Activated CD8-positive, alpha-beta T cell treated with anti-CD3 and anti-CD28 coated beads, Interleukin-2, amount 10 ng/mL, durations not matched to agents 7 days and 5 days (primary cell): ENCODE results near the gene FCAMR. TPM values are rescaled to one million over a fixed set of nuclear protein-coding genes. Genes with fewer than 3 reads are reported as not detected.
A peak's percentile ranks its signal among the peaks of the same experiment; 100 is the strongest.

ENCODE experiments used
- ATAC-seq: fragments of 150-1000 bp; cut with Tn5 transposase; one replicate; pipeline ENCODE4 v1.10.0; 2021; ENCODE audit warnings: moderate library complexity
- CTCF ChIA-PET: fragments of 350-600 bp; sonication (Branson Sonifier 250); formaldehyde crosslinking; loops from one replicate; lab custom pipeline; 2021; ENCODE audit warnings: antibody characterized with exemption; lab: Charles Lee
- POLR2A ChIA-PET: fragments of 350-600 bp; sonication (Branson Sonifier 250); formaldehyde crosslinking; loops from one replicate; lab custom pipeline; 2021; ENCODE audit warnings: antibody characterized with exemption; lab: Charles Lee
- DNase-seq: peaks from one replicate; pipeline ENCODE4 v3.0.0-alpha.2; 2020
- H3K27ac Mint-ChIP-seq: one replicate; pipeline ENCODE4 v1.8.0; 2021; ENCODE audit warnings: mild to moderate bottlenecking, mixed read lengths
- H3K27me3 Mint-ChIP-seq: one replicate; pipeline ENCODE4 v1.8.0; 2021; ENCODE audit warnings: low read depth, mixed read lengths
- H3K36me3 Mint-ChIP-seq: one replicate; pipeline ENCODE4 v1.8.0; 2021; ENCODE audit warnings: low read depth, mixed read lengths
- H3K4me1 Mint-ChIP-seq: one replicate; pipeline ENCODE4 v1.8.0; 2021; ENCODE audit warnings: low read depth, mixed read lengths
- H3K4me3 Mint-ChIP-seq: one replicate; pipeline ENCODE4 v1.8.0; 2021; ENCODE audit warnings: mild to moderate bottlenecking, mixed read lengths
- H3K9me3 Mint-ChIP-seq: one replicate; pipeline ENCODE4 v1.8.0; 2022; ENCODE audit warnings: mixed read lengths; ENCODE audit not compliant: insufficient read depth
- total RNA-seq, 2 experiments: library from RNA; stranded (reverse); gene quantifications; one replicate each; pipeline ENCODE4 v1.2.3, GENCODE V29; 2021

Gene FCAMR
- total RNA-seq, 2 experiments from 2014 or later: not detected

DNA sequence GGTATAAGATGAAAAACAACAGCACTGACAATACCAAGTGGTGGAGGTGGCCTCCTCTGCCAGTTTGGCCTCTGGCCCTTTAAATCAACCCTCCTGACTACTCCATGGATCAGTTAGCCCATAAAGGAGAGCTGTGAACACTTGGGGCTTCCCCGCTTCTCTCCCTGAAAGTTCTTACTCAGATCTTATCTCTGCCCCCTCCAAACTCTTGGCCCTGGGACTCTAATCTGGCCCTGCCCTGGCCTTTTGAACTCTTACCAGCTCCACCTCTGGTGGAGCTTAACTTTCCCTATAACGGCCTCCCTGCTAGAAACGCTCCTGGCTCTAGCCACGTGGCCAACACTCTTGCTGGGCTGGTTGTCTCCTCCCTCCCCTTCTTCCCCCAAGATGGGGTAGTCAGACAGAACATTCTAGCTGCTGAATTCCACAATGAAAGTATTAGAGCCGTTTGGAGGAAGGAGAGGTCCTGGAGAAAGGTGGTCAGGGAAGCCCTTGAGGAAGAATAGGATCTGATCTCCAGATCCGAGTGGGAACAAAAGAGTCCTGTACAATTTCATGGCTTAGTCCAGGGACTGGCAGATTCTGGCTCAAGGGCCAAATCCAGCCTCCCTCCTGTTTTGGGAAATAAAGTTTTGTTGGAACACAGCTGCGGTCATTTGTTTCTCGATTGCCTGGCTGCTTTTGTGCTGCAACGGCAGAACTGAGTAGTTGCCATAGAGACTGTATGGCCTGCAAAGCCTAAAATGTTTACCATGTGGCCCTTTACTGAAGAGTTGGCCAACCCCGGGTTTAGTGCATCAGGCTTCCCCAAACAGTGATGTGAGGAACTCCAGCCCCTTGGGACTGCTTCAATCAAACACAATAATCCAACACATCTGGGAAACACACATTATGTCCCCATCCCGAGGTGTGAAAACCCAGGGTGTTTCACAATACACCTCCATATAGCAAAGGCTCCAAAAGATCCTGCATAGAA lies 14.5 kb downstream of the FCAMR start:
- Mint-ChIP-seq H3K27me3 (no peaks in the 10 kb centered on the region), H3K27ac (no peak overlapping the region), H3K9me3 (no peaks in the 10 kb centered on the region), H3K4me1 (peaks cover 13% of the 10 kb centered on the region), H3K36me3 (no peaks in the 10 kb centered on the region), H3K4me3 (no peak overlapping the region)
- DNase-seq (no peak), ATAC-seq (no peak)
- ChIA-PET CTCF (interaction anchor here (1.0 to 2.9 kb wide), 3 partner anchors 23 to 94 kb away, joined by 4 to 15 read pairs (median 6); no protein-coding TSS in a partner anchor), POLR2A (no interaction called here)

DNA sequence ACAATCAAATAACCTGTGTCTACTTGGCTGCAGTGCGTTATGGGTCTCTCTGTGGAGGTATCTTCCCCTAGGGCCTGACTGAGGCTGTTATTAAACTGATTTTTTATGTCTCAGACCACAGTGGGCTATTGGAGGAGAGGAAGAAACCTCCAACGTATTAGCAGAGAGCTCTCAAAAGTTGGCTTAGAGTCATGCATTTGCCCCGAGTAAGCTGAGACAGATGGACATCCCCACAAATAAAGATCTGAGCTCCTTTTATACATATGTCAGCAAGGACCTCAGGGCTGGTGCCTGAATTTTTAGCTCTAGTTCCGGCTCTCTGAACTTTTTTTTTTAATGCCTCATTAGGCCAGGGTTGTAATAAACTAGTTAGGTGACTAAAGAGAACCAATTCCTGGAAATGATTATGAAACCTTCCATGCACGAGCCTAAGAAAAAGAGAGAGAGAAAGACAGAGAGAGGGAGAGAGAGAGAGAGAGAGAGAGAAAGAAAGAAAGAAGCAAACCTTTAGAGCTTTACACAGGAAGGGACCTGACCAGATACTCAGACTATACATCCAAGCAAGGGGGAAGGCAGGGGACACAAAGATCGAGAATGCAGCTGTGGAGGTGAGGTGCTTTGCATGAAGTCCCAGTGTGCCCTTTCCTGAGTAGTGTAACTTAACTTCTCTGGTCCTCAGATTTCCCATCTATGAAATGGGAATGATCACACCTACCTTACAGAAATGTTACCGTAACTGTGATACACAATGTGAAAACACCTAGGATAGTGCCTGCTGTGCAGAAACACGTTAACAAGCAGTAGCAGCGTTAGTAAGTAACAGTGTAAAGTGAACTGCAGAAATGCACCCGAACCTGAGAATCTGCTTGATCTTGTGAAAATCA lies 15.6 kb downstream of the FCAMR start:
- peaks cover 13% of the 10 kb centered on the region for H3K4me1 Mint-ChIP-seq
- DNase-seq (no peak), ATAC-seq (no peak)
- H3K9me3 Mint-ChIP-seq: peaks cover 5% of the 10 kb centered on the region
- no peak overlapping the region for H3K27ac Mint-ChIP-seq
- H3K4me3 Mint-ChIP-seq: no peak overlapping the region
- CTCF ChIA-PET: interaction anchor here (0.6 to 2.9 kb wide), 9 partner anchors 19 to 342 kb away, joined by 3 to 15 read pairs (median 6); no protein-coding TSS in a partner anchor
- H3K27me3 Mint-ChIP-seq: peaks cover 3% of the 10 kb centered on the region
- POLR2A ChIA-PET: interaction anchor here (0.7 to 1.2 kb wide), 2 partner anchors 11 to 36 kb away, joined by 3 to 4 read pairs; no protein-coding TSS in a partner anchor
- no peaks in the 10 kb centered on the region for H3K36me3 Mint-ChIP-seq

DNA sequence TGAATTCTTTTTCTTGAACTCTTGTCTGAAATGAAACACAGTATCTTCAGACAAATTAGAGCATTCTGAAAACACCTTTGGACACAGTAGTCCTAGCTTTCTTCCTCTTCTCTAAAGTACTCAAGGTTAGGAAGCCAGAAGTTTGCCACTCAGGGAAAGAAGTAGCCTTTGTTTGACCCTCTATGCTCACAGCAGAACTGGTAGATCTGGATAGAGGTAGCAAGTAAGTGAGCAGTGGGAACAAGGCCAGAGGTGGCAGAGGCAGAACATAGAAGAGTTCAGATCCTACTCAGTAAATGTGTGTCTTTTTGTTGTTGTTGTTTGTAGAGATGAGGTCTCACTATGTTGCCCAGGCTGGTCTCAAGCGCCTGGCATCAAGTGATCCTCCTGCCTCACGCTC lies 16.6 kb downstream of the FCAMR start:
- no peak for ATAC-seq
- POLR2A ChIA-PET: interaction anchor here (0.7 kb wide), 1 partner anchor 216 kb away, joined by 3 read pairs; no protein-coding TSS in a partner anchor
- Mint-ChIP-seq H3K9me3 (peaks cover 5% of the 10 kb centered on the region), H3K27me3 (peaks cover 8% of the 10 kb centered on the region), H3K4me3 (no peak overlapping the region), H3K27ac (peak overlapping the region; percentile 0), H3K4me1 (peaks cover 13% of the 10 kb centered on the region), H3K36me3 (no peaks in the 10 kb centered on the region)
- CTCF ChIA-PET: interaction anchor here (1.0 to 2.9 kb wide), 5 partner anchors 18 to 42 kb away, joined by 3 to 15 read pairs (median 8); no protein-coding TSS in a partner anchor
- DNase-seq: no peak

DNA sequence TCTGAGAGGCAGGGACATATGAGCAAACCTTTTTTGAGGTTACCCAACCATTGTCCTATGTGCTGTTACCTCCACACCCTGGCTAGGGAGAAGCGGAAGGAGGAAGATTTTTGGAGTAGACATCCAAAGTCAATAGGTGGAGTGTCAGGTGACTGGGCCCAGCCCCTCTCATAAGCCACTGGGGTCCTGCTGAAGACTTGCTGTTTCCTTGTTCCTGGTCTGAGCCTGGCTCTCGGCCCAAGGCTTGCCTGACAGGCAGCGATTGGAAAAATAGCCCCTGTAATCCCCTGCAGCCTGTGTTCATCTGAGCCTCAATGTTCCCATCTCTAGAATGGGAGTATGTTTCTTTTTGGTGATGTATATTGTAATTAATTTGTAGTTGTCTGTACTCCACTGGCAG lies 17.1 kb downstream of the FCAMR start:
- Mint-ChIP-seq H3K4me3 (no peak overlapping the region), H3K27ac (peak overlapping the region; percentile 0), H3K9me3 (peaks cover 5% of the 10 kb centered on the region), H3K27me3 (peaks cover 9% of the 10 kb centered on the region), H3K36me3 (no peaks in the 10 kb centered on the region), H3K4me1 (peaks cover 13% of the 10 kb centered on the region)
- ATAC-seq: no peak
- POLR2A ChIA-PET: interaction anchor here (0.7 kb wide), 1 partner anchor 216 kb away, joined by 3 read pairs; no protein-coding TSS in a partner anchor
- CTCF ChIA-PET: interaction anchor here (1.1 to 2.3 kb wide), 3 partner anchors 10 to 19 kb away, joined by 3 to 12 read pairs (median 6); no protein-coding TSS in a partner anchor
- DNase-seq: no peak

DNA sequence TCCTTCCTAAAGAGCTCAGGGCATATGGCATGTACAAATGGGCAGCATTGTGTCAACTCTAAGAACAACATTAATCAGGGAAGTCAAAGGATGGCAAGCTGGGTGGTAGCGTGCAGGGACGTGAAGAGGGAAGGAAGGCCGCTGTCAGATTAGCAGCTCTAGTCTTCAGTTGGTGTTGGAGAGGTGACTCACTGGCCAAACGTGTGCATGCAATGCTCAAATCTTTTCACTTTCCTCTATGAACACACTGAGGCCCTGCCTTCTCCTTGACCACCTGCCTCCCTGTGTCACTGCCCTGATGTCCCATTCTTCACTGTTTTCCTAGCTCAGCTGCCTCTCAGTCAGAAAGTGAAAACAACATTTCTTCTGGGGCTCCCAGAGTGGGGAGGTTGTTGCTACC lies 18.1 kb downstream of the FCAMR start:
- Mint-ChIP-seq H3K9me3 (peaks cover 5% of the 10 kb centered on the region), H3K4me3 (no peak overlapping the region), H3K27ac (no peak overlapping the region), H3K27me3 (peaks cover 12% of the 10 kb centered on the region), H3K4me1 (peaks cover 13% of the 10 kb centered on the region), H3K36me3 (no peaks in the 10 kb centered on the region)
- DNase-seq (no peak), ATAC-seq (no peak)
- CTCF ChIA-PET: interaction anchor here (0.9 to 3.0 kb wide), 6 partner anchors 10 to 288 kb away, joined by 3 to 13 read pairs (median 4); partner anchors contain the start of gene FCMR
- POLR2A ChIA-PET: no interaction called here

DNA sequence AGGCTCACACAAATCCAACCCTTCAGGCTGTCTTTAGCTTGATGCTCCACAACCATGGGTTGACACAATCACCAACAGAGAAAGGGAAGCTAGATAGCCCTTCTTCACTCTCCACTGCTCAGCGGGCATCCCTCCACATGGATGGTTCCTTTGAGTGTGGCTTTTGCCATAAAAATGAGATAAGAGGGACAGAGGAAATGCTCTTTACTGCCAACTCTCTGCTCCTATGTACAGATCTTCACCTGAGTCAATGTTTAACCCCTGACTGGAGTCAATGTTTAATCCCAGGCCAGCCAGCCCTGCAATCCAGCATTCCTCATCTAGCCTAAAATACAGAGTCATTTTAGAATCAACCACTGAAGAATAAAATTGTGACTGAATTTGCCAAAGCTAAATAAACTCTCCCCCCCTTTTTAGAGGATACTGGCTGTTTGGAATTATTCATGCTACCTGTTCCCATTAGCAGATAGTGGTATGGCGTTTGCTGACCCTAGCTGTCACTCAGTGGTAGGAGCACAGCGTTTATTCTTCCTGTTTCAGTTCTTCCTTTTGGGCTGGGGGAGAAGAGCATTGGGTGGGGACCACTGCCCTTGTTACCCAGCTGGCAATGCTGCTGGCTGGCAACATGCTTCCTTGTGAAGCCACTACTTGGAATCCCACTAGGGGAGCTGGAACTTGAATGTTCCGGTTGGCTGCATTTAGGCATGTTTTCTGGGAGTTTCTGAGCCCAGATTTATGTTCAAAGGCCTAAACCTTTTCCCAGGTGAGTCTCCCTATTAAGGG lies 18.8 kb downstream of the FCAMR start:
- no peak overlapping the region for H3K27ac Mint-ChIP-seq

DNA sequence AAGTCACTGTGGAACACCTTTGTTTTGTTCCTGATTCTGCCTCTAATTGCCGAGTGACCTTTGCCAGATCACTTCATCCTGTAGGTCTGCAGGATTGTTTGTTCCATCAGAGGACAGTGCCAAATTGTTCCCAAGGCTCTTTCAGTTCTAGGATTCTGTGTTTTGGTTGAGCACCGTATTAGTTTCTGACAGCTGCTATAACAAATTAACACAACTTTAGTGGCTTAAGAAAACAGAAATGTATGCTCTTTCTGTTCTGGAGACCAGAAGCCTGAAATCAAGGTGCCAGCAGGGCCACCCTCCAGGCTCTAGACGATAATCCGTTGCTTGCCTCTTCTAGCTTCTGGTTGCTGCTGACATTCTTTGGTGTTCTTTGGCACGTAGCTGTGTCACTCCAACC lies 20.6 kb downstream of the FCAMR start:
- ATAC-seq: no peak
- H3K4me1 Mint-ChIP-seq: peaks cover 6% of the 10 kb centered on the region
- no peak overlapping the region for H3K4me3 Mint-ChIP-seq
- no peaks in the 10 kb centered on the region for H3K36me3 Mint-ChIP-seq
- ChIA-PET CTCF (interaction anchor here (1.5 to 10.5 kb wide), 3 partner anchors 16 to 32 kb away, joined by 5 to 94 read pairs (median 13); no protein-coding TSS in a partner anchor), POLR2A (no interaction called here)
- peaks cover 16% of the 10 kb centered on the region for H3K27me3 Mint-ChIP-seq
- H3K27ac Mint-ChIP-seq: no peak overlapping the region
- H3K9me3 Mint-ChIP-seq: peaks cover 5% of the 10 kb centered on the region
- DNase-seq: no peak

More for the DNA sequence above, 18.8 kb downstream of the FCAMR start:
- ATAC-seq (no peak), DNase-seq (no peak)
- ChIA-PET CTCF (interaction anchor here (0.9 to 3.0 kb wide), 6 partner anchors 16 to 288 kb away, joined by 3 to 13 read pairs (median 6); partner anchors contain the start of gene FCMR), POLR2A (no interaction called here)
- no peaks in the 10 kb centered on the region for H3K36me3 Mint-ChIP-seq
- H3K9me3 Mint-ChIP-seq: peaks cover 5% of the 10 kb centered on the region
- no peak overlapping the region for H3K4me3 Mint-ChIP-seq
- H3K27me3 Mint-ChIP-seq: peaks cover 12% of the 10 kb centered on the region
- H3K4me1 Mint-ChIP-seq: peaks cover 13% of the 10 kb centered on the region

DNA sequence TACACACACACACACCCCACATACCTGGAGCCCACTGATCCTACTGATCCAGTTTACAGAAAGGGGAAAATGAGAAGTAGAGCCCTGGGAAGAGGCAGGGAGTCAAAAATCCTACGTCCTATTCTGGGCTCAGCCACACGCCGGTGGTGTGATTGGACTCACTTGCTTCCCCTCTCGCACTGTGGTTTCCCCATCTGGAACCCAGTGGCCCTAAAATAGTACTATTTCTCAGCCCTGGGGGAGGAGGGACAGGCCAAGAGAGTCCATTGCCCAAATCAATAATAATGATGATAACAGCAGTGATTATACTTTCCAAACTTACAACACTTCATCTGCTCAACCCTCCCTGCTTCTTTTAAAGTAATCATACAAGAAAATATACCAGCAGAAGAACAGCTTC lies 21.1 kb downstream of the FCAMR start:
- CTCF ChIA-PET: interaction anchor here (3.0 to 10.5 kb wide), 2 partner anchors 16 to 33 kb away, joined by 13 to 94 read pairs; no protein-coding TSS in a partner anchor
- POLR2A ChIA-PET: no interaction called here
- Mint-ChIP-seq H3K36me3 (no peaks in the 10 kb centered on the region), H3K4me1 (peaks cover 4% of the 10 kb centered on the region), H3K9me3 (peaks cover 5% of the 10 kb centered on the region), H3K27me3 (peaks cover 19% of the 10 kb centered on the region), H3K27ac (no peak overlapping the region), H3K4me3 (no peak overlapping the region)
- ATAC-seq (no peak), DNase-seq (no peak)

DNA sequence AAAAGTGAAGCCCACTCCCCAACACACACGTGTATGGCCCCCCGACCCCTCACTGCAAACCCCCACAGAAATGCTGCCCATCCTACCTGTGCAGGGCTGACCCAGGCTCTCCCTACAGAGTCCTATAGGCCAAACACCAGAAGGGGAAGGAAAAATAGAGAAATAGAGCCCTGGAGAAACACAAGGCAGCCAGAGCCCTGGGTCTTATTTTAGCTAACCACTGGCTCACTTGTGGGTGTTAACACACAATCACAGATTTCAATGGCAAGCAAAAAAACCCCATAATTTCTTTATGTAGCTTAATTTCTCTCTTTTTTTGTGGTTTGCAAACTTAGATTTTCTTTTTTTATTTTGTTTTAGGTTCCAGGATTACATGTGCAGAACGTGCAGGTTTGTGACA lies 23.0 kb downstream of the FCAMR start:
- POLR2A ChIA-PET: interaction anchor here (0.6 kb wide), 1 partner anchor 222 kb away, joined by 3 read pairs; no protein-coding TSS in a partner anchor
- Mint-ChIP-seq H3K27ac (no peak overlapping the region), H3K4me1 (peaks cover 4% of the 10 kb centered on the region)

DNA sequence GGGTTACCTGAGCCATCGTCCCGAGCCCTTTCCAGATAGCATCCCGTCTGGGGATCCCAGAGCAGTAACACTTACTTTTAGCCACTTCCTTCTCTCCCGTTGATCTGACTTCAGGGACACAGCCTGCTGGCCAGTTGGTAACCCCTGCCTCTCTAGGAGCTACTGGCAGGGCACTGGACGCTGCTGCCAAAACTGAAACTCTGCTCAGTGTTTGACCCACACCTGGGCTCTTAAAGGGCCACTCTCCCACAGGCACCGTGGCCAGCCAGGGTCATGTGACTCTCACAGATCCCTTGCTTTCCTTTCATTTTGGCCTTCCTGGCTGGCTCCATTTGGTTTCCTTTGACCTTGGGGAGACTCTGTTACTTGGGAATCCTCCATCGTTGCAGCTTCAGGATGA lies 24.0 kb downstream of the FCAMR start, which contains the start of gene PIGR:
PIGR (minus strand) TSS at position 206 of the 400 bp plus-strand sequence. CDS start 5,935 bp downstream, outside the sequence.
- peaks cover 31% of the 10 kb centered on the region for H3K27me3 Mint-ChIP-seq
- no peak within 1 kb of the TSS for H3K4me3 Mint-ChIP-seq
- H3K36me3 Mint-ChIP-seq: no peaks in the 10 kb centered on the region
- ChIA-PET CTCF (interaction anchor here (0.7 to 10.5 kb wide), 5 partner anchors 11 to 36 kb away, joined by 3 to 94 read pairs (median 3); no protein-coding TSS in a partner anchor), POLR2A (no interaction called here)
- peaks cover 4% of the 10 kb centered on the region for H3K4me1 Mint-ChIP-seq
- ATAC-seq: no peak
- DNase-seq: no peak
- peaks cover 5% of the 10 kb centered on the region for H3K9me3 Mint-ChIP-seq
- H3K27ac Mint-ChIP-seq: no peak within 1 kb of the TSS

More for the DNA sequence above, 23.0 kb downstream of the FCAMR start:
- peaks cover 5% of the 10 kb centered on the region for H3K9me3 Mint-ChIP-seq
- no peak for ATAC-seq
- H3K27me3 Mint-ChIP-seq: peaks cover 31% of the 10 kb centered on the region
- no peak overlapping the region for H3K4me3 Mint-ChIP-seq
- DNase-seq: no peak
- CTCF ChIA-PET: interaction anchor here (0.9 to 10.5 kb wide), 3 partner anchors 14 to 35 kb away, joined by 3 to 94 read pairs (median 7); no protein-coding TSS in a partner anchor
- H3K36me3 Mint-ChIP-seq: no peaks in the 10 kb centered on the region
